OCI-LY7 (cell line): ENCODE measurements around the gene AK2. TPM values are rescaled to one million over a fixed set of nuclear protein-coding genes. Genes with fewer than 3 reads are reported as not detected.

Experiments used
- BruUV-seq: library from RNA; stranded (reverse); fragments of 400-500 nt; replicated peaks from 2 replicates; lab custom pipeline; 2021; lab: Mats Ljungman, UMichigan
- CTCF ChIA-PET: fragments of 300-600 bp; sonication (Branson Sonifier 250); formaldehyde crosslinking; loops from one replicate; lab custom pipeline; 2022; ENCODE audit warnings: antibody characterized with exemption; ENCODE audit not compliant: unreplicated experiment; lab: Charles Lee
- POLR2A ChIA-PET: fragments of 300-600 bp; sonication (Branson Sonifier 250); formaldehyde crosslinking; loops from one replicate; lab custom pipeline; 2022; ENCODE audit warnings: antibody characterized with exemption; lab: Charles Lee
- DNase-seq: peaks from one replicate; pipeline ENCODE4 v3.0.0-alpha.2; 2015; ENCODE audit warnings: low spot score
- H2AFZ ChIP-seq: fragments of 200-600 bp; sonication (generic), shearing (Covaris generic); 2 replicates; pipeline ENCODE4 v1.6.1; 2014; ENCODE audit warnings: mild to moderate bottlenecking, antibody characterized with exemption, low read length, moderate library complexity
- H3K27ac ChIP-seq: fragments of 200-600 bp; sonication (generic); 2 replicates; pipeline ENCODE4 v1.5.1; 2014; ENCODE audit warnings: mixed run types, low read depth, mild to moderate bottlenecking, moderate library complexity, low read length, inconsistent platforms; ENCODE audit not compliant: poor library complexity, severe bottlenecking
- H3K36me3 ChIP-seq: fragments of 200-600 bp; sonication (generic); 2 replicates; pipeline ENCODE4 v1.6.1; 2014; ENCODE audit warnings: mild to moderate bottlenecking, antibody characterized with exemption, low read length, moderate library complexity, mixed read lengths; ENCODE audit not compliant: insufficient read depth
- H3K4me1 ChIP-seq: fragments of 200-600 bp; sonication (generic); 2 replicates; pipeline ENCODE4 v1.5.1; 2014; ENCODE audit warnings: mild to moderate bottlenecking, low read length; ENCODE audit not compliant: insufficient read depth, poor library complexity, severe bottlenecking
- H3K4me2 ChIP-seq: fragments of 200-600 bp; sonication (generic); 2 replicates; pipeline ENCODE4 v1.6.1; 2014; ENCODE audit warnings: mild to moderate bottlenecking, low read length
- H3K4me3 ChIP-seq: fragments of 200-600 bp; sonication (generic); 2 replicates; pipeline ENCODE4 v1.5.1; 2014; ENCODE audit warnings: mild to moderate bottlenecking, low read depth, low read length; ENCODE audit not compliant: poor library complexity, severe bottlenecking
- H3K79me2 ChIP-seq: fragments of 200-600 bp; sonication (generic); 2 replicates; pipeline ENCODE4 v1.6.1; 2016; ENCODE audit warnings: low read depth, mild to moderate bottlenecking, low read length, moderate library complexity, mixed read lengths; ENCODE audit not compliant: insufficient read depth
- H3K9me2 ChIP-seq: fragments of 200-600 bp; sonication (generic); 2 replicates; pipeline ENCODE4 v1.6.1; 2016; ENCODE audit warnings: mild to moderate bottlenecking, low read length, mixed read lengths; ENCODE audit not compliant: insufficient read depth
- H3K9me3 ChIP-seq: fragments of 200-600 bp; sonication (generic); 2 replicates; pipeline ENCODE4 v1.6.1; 2014; ENCODE audit warnings: mild to moderate bottlenecking, mixed run types, low read length, mixed read lengths
- H4K20me1 ChIP-seq: fragments of 200-600 bp; sonication (generic); 2 replicates; pipeline ENCODE4 v1.6.1; 2014; ENCODE audit warnings: mild to moderate bottlenecking, antibody characterized with exemption, low read length, moderate library complexity, mixed read lengths; ENCODE audit not compliant: insufficient read depth
- EZH2phosphoT487 ChIP-seq: fragments of 200-600 bp; sonication (generic); IDR thresholded peaks from 2 replicates; pipeline ENCODE4 v1.6.1; 2018; ENCODE audit warnings: low read depth, borderline replicate concordance, mild to moderate bottlenecking, mixed run types, antibody characterized with exemption, low read length, moderate library complexity, mixed read lengths
- intact Hi-C: fragments of 100-400 bp; cut with micrococcal nuclease; formaldehyde crosslinking; loops from one replicate; pipeline ENCODE4 v1.10.0; 2022; ENCODE audit not compliant: unreplicated experiment
- total RNA-seq, 2 experiments: library from RNA; depleted of rRNA in 1 of 2; stranded (reverse); fragments of >200 nt in 1 of 2; shearing (Covaris generic) in 1 of 2; gene quantifications; 2 replicates each; pipeline ENCODE4 v1.2.3, GENCODE V29; 2014 to 2022
- TF ChIP-seq, protein P1 (sequence below): fragments of 200-600 bp; sonication (generic); conservative IDR thresholded peaks from 2 replicates; pipeline ENCODE4 v1.5.1; 2014; ENCODE audit warnings: mild to moderate bottlenecking, antibody characterized with exemption, low read length, moderate library complexity, mixed read lengths

AK2 gene
- total RNA-seq, 2 experiments from 2014 or later = 185 to 298 TPM

GRCh38 chr1:33012165-33012564 lies 24.5 kb downstream of the AK2 start:
- no peaks in the 10 kb centered on the region for H3K9me3 ChIP-seq
- no TSS peak for BruUV-seq
- DNase-seq = no peak
- no peak overlapping the region for H2AFZ ChIP-seq
- ChIA-PET CTCF (no interaction called here), POLR2A (no interaction called here)
- TF ChIP-seq, protein P1, sequence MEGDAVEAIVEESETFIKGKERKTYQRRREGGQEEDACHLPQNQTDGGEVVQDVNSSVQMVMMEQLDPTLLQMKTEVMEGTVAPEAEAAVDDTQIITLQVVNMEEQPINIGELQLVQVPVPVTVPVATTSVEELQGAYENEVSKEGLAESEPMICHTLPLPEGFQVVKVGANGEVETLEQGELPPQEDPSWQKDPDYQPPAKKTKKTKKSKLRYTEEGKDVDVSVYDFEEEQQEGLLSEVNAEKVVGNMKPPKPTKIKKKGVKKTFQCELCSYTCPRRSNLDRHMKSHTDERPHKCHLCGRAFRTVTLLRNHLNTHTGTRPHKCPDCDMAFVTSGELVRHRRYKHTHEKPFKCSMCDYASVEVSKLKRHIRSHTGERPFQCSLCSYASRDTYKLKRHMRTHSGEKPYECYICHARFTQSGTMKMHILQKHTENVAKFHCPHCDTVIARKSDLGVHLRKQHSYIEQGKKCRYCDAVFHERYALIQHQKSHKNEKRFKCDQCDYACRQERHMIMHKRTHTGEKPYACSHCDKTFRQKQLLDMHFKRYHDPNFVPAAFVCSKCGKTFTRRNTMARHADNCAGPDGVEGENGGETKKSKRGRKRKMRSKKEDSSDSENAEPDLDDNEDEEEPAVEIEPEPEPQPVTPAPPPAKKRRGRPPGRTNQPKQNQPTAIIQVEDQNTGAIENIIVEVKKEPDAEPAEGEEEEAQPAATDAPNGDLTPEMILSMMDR = no peak
- TF ChIP-seq EZH2phosphoT487 = no peak
- H3K4me2 ChIP-seq = no peak overlapping the region
- no peak overlapping the region for H3K4me3 ChIP-seq
- H3K27ac ChIP-seq = no peak overlapping the region
- peaks cover 82% of the 10 kb centered on the region for H3K36me3 ChIP-seq
- no peaks in the 10 kb centered on the region for H3K79me2 ChIP-seq
- no peaks in the 10 kb centered on the region for H3K9me2 ChIP-seq
- H4K20me1 ChIP-seq = peaks cover 3% of the 10 kb centered on the region; the same call in 1 of the 2 replicates
- intact Hi-C loops = no loop called here
- no peaks in the 10 kb centered on the region for H3K4me1 ChIP-seq

DNA sequence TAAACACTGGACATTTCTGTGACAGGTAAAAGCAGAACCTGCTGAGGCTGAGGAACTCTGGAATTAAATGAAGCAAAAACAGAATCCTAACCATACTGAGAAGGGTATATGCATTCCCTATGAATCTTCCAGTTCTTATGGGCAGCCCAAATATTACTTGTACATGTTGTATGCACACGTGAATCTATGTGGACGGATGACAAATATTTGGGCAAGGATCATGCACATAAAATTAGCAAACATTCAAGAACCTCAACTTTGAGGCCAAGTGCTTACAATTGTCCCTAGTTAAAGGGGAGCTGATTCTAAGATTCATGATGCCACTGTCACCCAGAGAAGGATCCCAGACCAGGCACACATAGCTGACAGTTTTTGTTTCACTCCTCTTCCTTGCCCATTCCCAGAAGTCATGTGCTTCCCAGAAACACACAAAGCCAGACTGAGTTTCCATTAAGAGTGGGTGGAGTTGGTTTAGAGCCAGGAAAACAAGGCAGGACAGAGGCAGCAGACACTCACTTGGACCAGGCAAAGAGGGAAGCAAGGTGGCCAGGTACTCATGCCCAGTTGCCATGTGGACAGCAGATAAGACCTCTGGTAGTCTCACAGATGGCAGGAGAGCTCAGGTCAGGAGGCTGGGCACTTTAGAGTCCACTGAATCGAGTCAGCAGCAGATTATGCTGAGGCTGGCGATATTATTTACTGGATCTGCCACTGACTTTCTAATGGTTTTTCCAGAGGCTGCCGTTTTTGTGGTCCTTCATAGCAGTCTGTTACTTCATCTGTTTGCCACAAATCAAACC lies 25.6 kb downstream of the AK2 start:
- H3K79me2 ChIP-seq = no peaks in the 10 kb centered on the region
- ChIA-PET POLR2A (no interaction called here), CTCF (no interaction called here)
- intact Hi-C loops = no loop called here
- no peak for DNase-seq
- no peak overlapping the region for H3K27ac ChIP-seq
- peaks cover 79% of the 10 kb centered on the region for H3K36me3 ChIP-seq
- BruUV-seq = no TSS peak
- no peaks in the 10 kb centered on the region for H3K4me1 ChIP-seq
- no peak overlapping the region for H2AFZ ChIP-seq
- peaks cover 3% of the 10 kb centered on the region; the same call in 1 of the 2 replicates for H4K20me1 ChIP-seq
- no peaks in the 10 kb centered on the region for H3K9me3 ChIP-seq
- TF ChIP-seq, protein P1 = no peak
- no peak for TF ChIP-seq EZH2phosphoT487
- H3K4me3 ChIP-seq = no peak overlapping the region
- no peaks in the 10 kb centered on the region for H3K9me2 ChIP-seq
- H3K4me2 ChIP-seq = no peak overlapping the region

DNA sequence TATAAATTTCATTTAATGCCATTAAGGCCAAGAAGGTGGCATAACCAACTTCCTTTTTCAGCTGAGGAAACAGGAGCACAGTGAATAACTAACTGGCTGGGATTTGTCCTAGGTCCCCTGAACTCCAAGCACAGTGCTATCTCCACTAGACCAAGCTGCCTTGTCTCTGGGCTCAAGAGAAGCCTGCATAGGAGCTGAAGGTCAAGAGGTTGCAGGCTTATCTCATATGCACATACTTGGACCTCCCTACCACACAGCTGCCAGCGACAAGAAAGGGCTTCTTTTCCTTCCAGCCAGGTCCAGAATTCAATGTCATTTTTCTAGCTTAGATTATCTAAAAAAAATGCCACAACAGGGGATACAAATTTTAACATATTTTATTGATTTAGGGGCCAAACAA lies 27.1 kb downstream of the AK2 start:
- no peaks in the 10 kb centered on the region for H3K9me3 ChIP-seq
- no peak for DNase-seq
- no peak overlapping the region for H3K27ac ChIP-seq
- POLR2A ChIA-PET = interaction anchor here (0.6 kb wide), 1 partner anchor 36 kb away, joined by 3 read pairs; no protein-coding TSS in a partner anchor
- intact Hi-C loops = no loop called here
- CTCF ChIA-PET = no interaction called here
- H3K4me1 ChIP-seq = no peaks in the 10 kb centered on the region
- H3K9me2 ChIP-seq = no peaks in the 10 kb centered on the region
- H2AFZ ChIP-seq = no peak overlapping the region
- no peaks in the 10 kb centered on the region for H3K79me2 ChIP-seq
- peaks cover 70% of the 10 kb centered on the region for H3K36me3 ChIP-seq
- no peak overlapping the region for H3K4me2 ChIP-seq
- TF ChIP-seq, protein P1 = no peak
- no peak for TF ChIP-seq EZH2phosphoT487
- peaks cover 3% of the 10 kb centered on the region; the same call in 1 of the 2 replicates for H4K20me1 ChIP-seq
- H3K4me3 ChIP-seq = no peak overlapping the region
- no TSS peak for BruUV-seq
